Hematopoietic multipotent progenitor cell (in vitro differentiated cells): ENCODE measurements around the gene ARHGEF19. TPM values are rescaled to one million over a fixed set of nuclear protein-coding genes. Genes with fewer than 3 reads are reported as not detected.
A peak's percentile ranks its signal among the peaks of the same experiment; 100 is the strongest.

Source experiments
- DNase-seq, 3 donors: peaks; one replicate each; pipeline ENCODE4 v3.0.0-alpha.2; 2011 to 2015; ENCODE audit warnings: low read depth in 2 of 3, low spot score in 2 of 3
- total RNA-seq: library from RNA; depleted of rRNA; stranded (reverse); fragments of >200 nt; gene quantifications from one replicate; pipeline ENCODE4 v1.2.3, GENCODE V29; 2012

Gene ARHGEF19
- total RNA-seq, 1 donor: 9.2 TPM

DNA sequence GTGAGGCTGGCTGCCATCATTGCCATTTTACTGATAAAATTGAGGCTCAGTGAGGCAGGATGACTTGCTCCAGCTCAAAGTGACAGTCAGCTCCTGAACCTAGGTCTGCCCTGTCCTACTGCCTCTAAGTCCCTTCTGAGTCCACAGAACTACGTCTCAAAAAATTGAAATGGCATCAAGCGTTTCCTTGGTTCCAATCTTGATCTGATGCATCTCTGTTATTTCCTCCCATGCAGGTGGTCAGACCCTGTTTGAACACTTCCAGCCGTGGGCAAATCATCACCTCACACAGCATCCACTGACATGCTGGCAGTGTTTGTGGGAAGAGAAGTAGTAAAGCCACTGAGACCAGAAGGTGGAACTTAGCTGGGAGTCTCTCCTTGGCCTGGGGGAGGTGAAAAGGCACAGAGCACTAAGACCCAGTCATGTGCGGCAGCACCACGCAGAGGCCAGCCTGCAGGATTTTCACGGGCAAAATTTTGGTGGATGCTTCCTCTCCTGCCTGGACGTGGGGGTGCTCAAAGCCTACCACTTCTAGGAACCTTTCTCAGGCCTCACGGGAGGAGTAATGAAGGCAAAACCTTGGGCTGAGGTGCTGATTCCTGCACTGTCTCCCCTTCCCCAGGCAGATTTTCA, 32.3 kb upstream of the ARHGEF19 start:
- DNase-seq: no peak

DNA sequence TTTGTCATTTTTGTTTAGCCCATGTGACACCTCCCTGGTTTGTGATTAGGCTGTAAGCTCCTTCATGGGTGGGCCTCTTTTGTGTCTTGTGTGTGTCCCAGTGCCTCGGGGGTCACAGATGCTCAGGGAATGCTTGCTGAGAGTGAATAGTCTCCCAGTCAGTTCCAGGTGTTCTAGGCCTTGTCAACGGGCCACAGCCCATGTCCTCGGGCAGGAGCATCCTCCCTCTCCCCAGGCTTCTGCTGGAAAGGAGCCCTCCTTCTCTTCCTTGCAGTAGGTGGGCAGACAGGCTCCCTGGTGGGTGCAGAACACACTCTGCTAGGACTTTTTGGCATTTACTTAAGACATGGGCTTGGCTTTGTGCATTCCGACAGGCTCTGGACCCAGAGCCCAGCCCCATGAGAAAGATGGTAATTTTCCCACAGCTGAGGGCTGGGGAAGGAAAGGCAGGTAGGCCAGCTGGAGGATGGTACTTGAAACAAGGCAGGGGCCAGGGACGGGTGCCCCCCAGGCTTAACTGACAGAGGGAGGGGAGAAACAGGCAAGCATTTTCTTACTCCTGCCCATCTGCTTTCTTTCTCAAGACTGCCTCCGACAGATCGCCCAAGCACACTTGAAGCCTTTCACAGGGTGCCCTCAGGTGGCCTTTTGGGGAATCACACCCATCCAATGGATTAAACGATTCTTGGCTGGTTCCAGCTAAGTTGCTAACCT, 31.6 kb upstream of the ARHGEF19 start:
- peak; percentile 44 to 91 (median 75) for DNase-seq

GRCh38 chr1:16243215-16243610, 30.8 kb upstream of the ARHGEF19 start:
- no peak for DNase-seq

DNA sequence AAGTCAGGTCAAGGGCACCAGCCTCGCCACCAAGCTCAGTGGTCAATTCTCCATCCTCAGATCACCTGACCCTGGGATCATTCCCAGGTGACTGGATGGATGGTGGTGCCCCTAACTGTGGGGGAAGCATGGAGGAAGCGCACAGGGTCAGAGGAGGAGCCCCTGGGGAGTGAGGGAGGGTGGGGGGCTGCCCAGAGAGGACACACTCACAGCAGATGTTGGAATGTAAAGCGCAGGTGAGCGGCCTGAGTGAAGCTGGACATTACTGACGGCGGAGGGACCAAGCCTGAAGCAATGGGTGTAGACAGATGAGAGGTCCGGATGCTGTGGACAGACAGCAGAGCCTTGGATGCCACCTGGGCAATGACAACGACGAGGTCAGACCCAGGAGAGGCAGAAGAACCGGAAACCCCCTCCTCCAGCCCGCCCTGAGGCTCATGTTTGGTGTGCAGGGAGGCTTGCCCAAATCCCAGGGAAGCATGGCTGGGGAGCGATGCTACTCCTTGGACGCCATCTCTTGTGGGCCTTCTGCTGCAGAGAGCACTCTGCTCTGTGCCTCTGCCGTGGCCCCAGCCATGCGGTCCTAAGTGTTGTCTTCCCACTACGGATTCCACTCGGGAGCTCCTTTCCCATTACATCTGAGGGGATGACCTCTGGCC, 30.2 kb upstream of the ARHGEF19 start:
- DNase-seq: no peak

GRCh38 chr1:16241221-16241708, 28.8 kb upstream of the ARHGEF19 start:
- no peak for DNase-seq

DNA sequence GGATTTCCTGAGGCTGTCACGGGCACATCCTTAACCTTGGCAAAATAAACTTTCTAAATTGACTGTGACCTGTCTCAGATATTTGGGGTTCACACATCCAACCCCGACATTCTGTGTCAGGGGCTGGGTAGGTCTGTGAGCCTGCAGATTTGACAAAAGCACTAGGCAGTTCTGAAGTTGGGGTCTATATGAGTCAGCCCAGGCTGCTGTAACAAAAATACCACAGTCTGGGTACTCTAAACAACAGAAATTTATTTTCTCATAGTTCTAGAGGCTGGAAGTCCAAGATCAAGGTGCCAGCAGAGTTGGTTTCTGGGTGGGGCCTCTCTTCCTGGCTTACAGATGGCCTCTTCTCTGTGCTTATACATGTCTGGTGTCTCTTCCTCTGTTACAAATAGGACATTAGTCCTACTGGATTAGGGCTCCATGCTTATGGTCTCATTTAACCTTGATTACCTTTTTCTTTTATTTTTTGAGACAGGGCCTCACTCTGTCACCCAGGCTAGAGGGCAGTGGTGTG, 27.6 kb upstream of the ARHGEF19 start:
- no peak for DNase-seq

DNA sequence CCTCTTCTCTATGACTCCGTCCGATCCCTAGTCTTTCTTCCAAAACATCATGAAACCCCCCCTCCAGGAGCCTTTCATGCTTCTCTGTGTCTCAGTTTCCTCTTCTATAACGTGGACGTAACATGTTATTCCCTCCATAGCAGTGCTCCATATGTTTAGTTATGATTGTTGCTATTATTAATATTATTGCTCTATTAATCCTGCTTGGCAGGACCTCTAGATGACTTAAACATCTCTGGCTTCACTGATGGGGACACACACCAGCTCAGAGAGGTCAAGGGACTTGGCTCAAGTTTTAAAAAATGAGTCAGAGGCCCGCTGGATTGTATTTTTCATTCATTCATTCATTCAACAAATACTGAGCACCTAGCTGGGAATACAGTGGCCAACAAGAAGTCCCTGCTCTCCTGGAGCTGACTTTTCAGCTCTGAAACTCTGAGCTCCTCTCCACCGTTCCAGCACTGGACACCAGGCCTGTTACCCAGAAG, 24.9 kb upstream of the ARHGEF19 start:
- no peak for DNase-seq

DNA sequence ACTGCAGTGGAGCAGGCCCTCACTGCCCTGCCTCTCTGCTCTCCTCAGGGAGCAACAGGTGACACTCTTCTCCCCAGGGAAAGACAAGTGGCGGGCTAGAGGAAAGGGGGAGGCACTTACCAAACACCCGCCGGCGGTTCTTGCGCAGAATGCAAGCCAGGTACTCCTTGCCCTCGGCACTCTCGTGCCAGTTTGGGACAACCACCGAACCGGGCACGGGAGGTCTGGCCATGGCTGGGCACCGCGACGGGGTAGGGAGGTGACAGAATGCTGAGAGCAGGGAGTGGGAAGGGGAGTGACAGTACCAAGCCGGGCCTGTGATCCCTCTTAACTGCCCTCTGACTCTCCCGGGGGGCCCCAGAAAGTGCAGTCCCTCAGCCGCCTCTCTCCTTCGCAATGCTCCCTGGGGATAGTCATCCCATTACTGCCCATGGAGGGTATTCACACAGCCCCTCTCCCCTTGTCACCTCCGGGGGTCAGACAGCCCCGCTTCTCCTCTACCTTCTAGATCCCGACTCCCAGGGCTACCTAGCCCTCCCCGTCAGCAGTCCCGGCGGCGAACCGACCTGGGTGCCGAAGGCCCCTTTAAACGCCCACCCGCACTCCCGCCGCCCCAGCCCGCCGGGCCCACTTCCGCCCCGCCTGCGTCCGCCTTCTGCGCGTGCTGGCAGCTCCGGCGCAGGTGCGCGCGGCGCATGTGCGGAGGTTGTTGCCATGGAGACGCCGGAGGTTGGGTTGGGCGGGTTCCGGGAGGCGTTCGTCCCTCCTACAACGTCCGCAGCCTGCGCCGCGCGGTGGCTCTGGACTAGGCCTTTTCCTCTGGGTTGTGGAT, 24.3 kb upstream of the ARHGEF19 start, which contains the start of gene CPLANE2:
TSS of gene CPLANE2 (minus strand) at position 673 of the 832 bp plus-strand sequence. CDS start at position 232, 441 bp downstream.
- peak; percentile 92 to 95 (median 94) for DNase-seq

DNA sequence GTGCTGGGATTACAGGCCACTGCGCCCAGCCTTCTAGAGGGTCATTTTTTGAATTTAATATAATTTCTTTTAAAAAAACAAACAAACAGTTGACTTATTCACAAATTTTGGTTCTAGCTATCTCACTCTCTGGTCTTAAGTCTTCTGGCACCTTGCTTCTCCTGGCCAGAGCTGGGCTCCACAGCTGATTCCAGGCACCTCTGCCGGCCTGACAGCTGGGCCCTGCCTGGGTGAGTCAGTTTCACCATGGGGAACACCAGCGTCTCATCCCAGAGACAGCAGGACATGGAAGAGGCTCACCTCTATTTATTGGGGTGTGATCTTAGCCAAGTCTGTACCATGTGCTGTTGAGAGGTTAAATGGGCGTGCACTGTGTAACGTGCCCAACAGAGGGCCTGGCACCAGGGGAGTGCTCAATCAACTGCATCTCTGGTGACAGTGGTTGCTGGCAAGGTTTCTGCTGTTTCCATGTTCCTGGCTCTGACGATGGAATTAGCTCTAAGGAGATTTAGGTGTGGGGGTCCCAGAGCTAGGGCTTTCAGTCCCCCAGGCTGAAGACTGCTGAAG, 23.6 kb upstream of the ARHGEF19 start:
- peak; percentile 32 to 81 (median 67) for DNase-seq

- DNase-seq: no peak
Measured at GRCh38 chr1:16235347-16235746, 22.9 kb upstream of the ARHGEF19 start.

- DNase-seq: no peak
Measured at GRCh38 chr1:16233431-16233830, 21.0 kb upstream of the ARHGEF19 start.

GRCh38 chr1:16232316-16232710, 19.9 kb upstream of the ARHGEF19 start:
- DNase-seq: no peak

DNA sequence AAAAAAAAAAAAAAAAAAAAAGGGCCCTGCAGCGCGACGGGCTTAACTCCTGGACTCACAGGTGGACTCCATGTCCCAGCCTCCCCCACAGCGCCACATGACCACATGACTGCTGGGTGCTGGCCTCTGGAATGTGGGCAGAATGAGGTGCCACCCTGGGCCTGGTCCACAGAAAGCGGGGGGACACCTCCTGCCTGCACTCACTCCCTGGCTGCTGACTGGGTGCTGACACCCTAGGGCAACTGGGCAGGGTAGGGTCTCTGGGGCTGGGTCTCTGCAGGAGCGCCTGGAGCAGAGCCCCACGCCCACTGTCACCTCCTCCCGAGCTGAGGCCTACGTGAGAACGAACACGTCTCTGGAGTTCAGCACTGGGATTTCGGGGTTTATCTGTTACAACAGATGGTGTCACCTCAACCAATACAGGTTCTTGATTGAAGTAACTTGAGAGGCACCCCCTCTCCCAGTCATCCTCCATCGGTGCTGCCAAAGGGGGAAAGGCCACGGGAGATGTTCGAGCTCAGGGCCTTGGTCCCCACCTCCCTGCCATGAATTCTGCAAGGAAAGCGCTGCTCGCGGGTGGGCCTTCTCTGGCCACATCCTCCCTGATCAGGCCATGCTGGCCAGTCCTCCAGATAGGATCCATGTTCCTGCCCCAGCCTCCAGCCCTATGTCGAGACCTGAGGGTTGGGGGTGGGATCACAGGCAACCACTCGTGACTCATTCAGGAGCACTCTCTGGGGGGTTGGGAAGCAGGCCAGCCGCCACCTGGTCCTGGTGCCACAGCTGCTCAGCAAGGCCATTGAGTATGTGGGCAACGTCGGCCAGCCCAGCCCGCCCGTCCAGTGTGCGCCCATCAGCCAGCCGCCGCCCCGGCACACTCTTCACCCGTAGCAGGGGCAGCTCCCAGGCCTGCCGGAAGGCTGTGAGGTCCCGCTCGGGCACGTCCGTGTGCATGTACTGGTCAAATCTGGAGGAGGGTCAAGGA, 19.2 kb upstream of the ARHGEF19 start:
- DNase-seq: no peak

DNA sequence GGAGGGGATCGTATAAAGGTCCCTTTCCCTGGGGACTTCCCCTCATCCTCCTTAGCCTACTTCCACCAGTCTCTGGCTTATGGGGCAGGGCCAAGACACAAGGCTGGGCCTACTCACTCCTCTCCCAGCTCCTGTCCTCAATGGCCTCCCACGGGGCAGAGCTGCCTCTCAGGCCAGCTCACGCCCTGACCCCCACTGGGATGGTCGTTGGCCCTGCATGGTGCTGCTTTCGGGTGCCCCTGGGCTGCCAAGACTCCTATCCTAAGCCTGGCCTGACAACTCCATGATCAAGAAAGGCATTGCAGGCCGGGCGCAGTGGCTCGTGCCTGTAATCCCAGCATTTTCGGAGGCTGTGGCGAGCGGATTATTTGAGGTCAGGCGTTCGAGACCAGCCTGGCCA, 18.3 kb upstream of the ARHGEF19 start:
- no peak for DNase-seq

DNA sequence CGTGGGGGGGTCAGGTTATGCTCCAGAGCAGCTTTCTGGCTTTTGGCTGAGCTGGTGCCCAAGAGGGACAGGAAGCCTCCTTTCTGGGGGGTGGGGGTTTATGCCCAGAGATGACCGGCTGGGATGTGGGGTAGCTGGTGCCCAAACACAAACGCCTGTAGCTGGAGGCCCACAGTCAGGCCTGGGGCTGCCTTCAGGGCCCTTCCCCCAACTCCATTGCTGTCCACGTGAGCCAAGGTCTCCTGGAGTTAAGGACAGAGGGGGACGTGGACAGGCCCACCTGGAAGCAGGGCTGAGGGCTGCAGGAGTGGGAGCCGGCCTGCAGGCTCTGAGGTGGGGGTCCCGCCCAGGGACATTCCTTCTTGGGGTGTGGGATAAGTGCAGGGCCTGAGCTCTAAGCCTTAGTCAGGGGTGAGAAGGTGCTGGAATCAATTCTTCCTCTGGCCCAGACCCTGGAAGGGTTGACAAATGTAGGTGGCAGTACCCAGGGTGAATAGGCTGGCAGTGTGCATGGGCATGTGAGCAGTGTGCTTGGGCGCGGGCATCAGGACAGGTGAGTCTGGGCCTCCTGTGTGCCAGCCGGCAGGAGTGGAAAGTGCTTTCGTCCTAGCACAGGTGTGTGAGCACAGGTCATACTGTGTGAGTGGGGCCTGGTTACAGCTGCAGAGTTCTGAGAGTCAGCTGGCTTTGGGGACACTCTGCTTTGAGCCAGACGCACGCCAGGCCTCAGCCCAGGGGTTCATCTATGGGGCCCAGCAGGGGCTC, 17.7 kb upstream of the ARHGEF19 start:
- DNase-seq: no peak

- DNase-seq: no peak
Measured at GRCh38 chr1:16226490-16227179, 14.2 kb upstream of the ARHGEF19 start.

DNA sequence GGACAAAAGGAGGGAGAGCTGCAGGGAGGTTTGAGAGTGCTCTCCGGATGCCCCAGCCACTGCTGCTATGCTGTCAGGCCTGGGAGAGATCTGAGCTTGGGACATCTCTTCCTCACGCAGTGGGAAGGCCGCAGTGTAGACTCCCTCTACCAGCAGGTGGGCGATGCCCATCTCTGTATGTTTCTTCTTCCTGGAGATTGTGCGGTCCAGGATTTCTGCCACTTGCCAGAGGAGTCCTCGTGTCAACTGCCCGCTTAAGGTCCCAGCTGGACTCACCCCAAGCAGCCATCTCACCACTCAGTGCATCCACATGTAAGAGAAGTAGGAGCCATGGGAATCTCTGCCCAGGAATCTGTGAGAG, 13.7 kb upstream of the ARHGEF19 start:
- DNase-seq: no peak

DNA sequence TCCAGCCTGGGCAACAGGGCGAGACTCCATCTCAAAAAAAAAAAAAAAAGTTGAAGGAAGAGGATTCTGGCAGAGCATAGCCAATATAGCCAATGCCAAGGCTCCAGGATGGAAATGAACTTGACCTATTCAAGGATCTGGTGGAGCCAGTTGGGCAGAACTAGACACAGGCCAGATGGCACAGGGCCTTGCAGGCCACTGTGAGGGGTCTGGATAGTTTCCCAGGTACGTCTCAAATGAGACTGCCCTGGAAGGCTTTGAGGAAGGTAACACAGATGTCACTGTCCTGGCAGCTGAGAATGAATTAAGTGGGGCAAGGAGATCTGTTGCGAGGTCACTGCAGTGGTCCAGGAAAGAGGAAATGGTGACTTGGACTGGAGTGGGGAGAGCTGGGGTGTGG, 12.0 kb upstream of the ARHGEF19 start:
- DNase-seq: no peak
